Left renal pelvis (tissue), 4 donors: Measurements from ENCODE around the gene TSKU. TPM values are rescaled to one million over a fixed set of nuclear protein-coding genes. Genes with fewer than 3 reads are reported as not detected.

Experiments used
- DNase-seq, 4 donors: peaks; one replicate each; pipeline ENCODE4 v3.0.0-alpha.2; 2013; ENCODE audit warnings: low read depth in 4 of 4, low spot score in 3 of 4
- polyA plus RNA-seq, 4 donors: library from polyadenylated mRNA; unstranded; fragments of 120-200 nt; gene quantifications; one replicate each; pipeline ENCODE4 v1.2.1, GENCODE V29; 2013; ENCODE audit not compliant: insufficient read length in 4 of 4

TSKU gene
- polyA plus RNA-seq, 4 donors = 21.5 to 47.8 (median 26.3) TPM

GRCh38 chr11:76752321-76753143 lies 30.6 kb upstream of the TSKU start:
- DNase-seq = no peak

GRCh38 chr11:76753449-76753848 lies 29.7 kb upstream of the TSKU start:
- no peak for DNase-seq

- no peak for DNase-seq
Observed at GRCh38 chr11:76753950-76754349, 29.2 kb upstream of the TSKU start.

GRCh38 chr11:76756341-76756741 lies 26.8 kb upstream of the TSKU start:
- no peak for DNase-seq

GRCh38 chr11:76758311-76758710 lies 24.8 kb upstream of the TSKU start:
- no peak for DNase-seq

- no peak for DNase-seq
Observed at GRCh38 chr11:76759092-76759491, 24.1 kb upstream of the TSKU start.

- DNase-seq = no peak
Observed at GRCh38 chr11:76759517-76759916, 23.6 kb upstream of the TSKU start.

- no peak for DNase-seq
Observed at GRCh38 chr11:76760236-76760635, 22.9 kb upstream of the TSKU start.

- no peak for DNase-seq
Observed at GRCh38 chr11:76761718-76762355, 21.3 kb upstream of the TSKU start.

- no peak for DNase-seq
Observed at GRCh38 chr11:76762356-76762752, 20.8 kb upstream of the TSKU start.

GRCh38 chr11:76762867-76763572 lies 20.1 kb upstream of the TSKU start:
- DNase-seq = no peak

GRCh38 chr11:76763573-76764346 lies 19.4 kb upstream of the TSKU start:
- no peak for DNase-seq

- no peak for DNase-seq
Observed at GRCh38 chr11:76764941-76765665, 18.1 kb upstream of the TSKU start.

GRCh38 chr11:76765863-76766350 lies 17.2 kb upstream of the TSKU start:
- DNase-seq = no peak

GRCh38 chr11:76766521-76766920 lies 16.6 kb upstream of the TSKU start:
- no peak for DNase-seq

GRCh38 chr11:76767659-76768058 lies 15.5 kb upstream of the TSKU start:
- DNase-seq = no peak

- DNase-seq = no peak
Observed at GRCh38 chr11:76768088-76768908, 14.9 kb upstream of the TSKU start.

- DNase-seq = no peak
Observed at GRCh38 chr11:76768909-76769560, 14.1 kb upstream of the TSKU start.
